Cerebellar cortex (tissue), 1 donor: ENCODE measurements around the gene ETV5.
"Not testable (repeated sequence)": the region's sequence is repeated elsewhere in the genome, so short reads cannot be mapped to it uniquely, and the experiment has no call there.

Experiments
- DNase-seq: peaks from one replicate; pipeline ENCODE4 v3.0.0-alpha.2; 2015; ENCODE audit warnings: low spot score

Gene ETV5

GRCh38 chr3:186067360-186068242 is 41.3 kb downstream of the ETV5 start:
- DNase-seq: no peak

GRCh38 chr3:186060222-186060621 is 48.7 kb downstream of the ETV5 start:
- DNase-seq: no peak

GRCh38 chr3:186059192-186059591 is 49.7 kb downstream of the ETV5 start:
- DNase-seq: no peak

GRCh38 chr3:186058225-186058624 is 50.7 kb downstream of the ETV5 start:
- no peak for DNase-seq

GRCh38 chr3:186057594-186057993 is 51.3 kb downstream of the ETV5 start:
- DNase-seq: no peak

GRCh38 chr3:186054792-186055352 is 54.0 kb downstream of the ETV5 start:
- DNase-seq: peak; percentile 7

GRCh38 chr3:186053954-186054791 is 54.7 kb downstream of the ETV5 start:
- DNase-seq: peak; percentile 47

GRCh38 chr3:186052096-186052840 is 56.6 kb downstream of the ETV5 start:
- no peak for DNase-seq

GRCh38 chr3:186049001-186049400 is 59.9 kb downstream of the ETV5 start:
- DNase-seq: no peak

- DNase-seq: no peak
Measured at GRCh38 chr3:186048119-186048518, 60.8 kb downstream of the ETV5 start.

- no peak for DNase-seq
Measured at GRCh38 chr3:186046838-186047237, 62.1 kb downstream of the ETV5 start.

- DNase-seq: no peak
Measured at GRCh38 chr3:186044968-186045367, 63.9 kb downstream of the ETV5 start.

GRCh38 chr3:186044427-186044826 is 64.5 kb downstream of the ETV5 start:
- no peak for DNase-seq

GRCh38 chr3:186042521-186043202 is 66.2 kb downstream of the ETV5 start:
- DNase-seq: no peak

GRCh38 chr3:186042036-186042435 is 66.9 kb downstream of the ETV5 start:
- DNase-seq: no peak

GRCh38 chr3:186038360-186038759 is 70.5 kb downstream of the ETV5 start:
- no peak for DNase-seq

GRCh38 chr3:186035277-186035676 is 73.6 kb downstream of the ETV5 start:
- no peak for DNase-seq

GRCh38 chr3:186032321-186032720 is 76.6 kb downstream of the ETV5 start:
- no peak for DNase-seq

- DNase-seq: not testable (repeated sequence)
Measured at GRCh38 chr3:186025993-186026392, 82.9 kb downstream of the ETV5 start.

GRCh38 chr3:186025161-186025560 is 83.7 kb downstream of the ETV5 start:
- DNase-seq: no peak

- DNase-seq: peak; percentile 51
Measured at GRCh38 chr3:186024210-186024609, 84.7 kb downstream of the ETV5 start.
